ENCODE results near the gene MAS1L.

Gene MAS1L

GRCh38 chr6:29496961-29497360 is 9.2 kb upstream of the MAS1L start:
- Histone ChIP-seq H2BK15ac (ENCODE audit: low read depth, poor library complexity, severe bottlenecking) (no peak overlapping the region), H2AK5ac (ENCODE audit: low read length, severe bottlenecking) (no peak overlapping the region), H3K36me3 (ENCODE audit: control insufficient read depth in 1 of 2, insufficient read depth in 2 of 2, low read depth in 1 of 2, low read length in 2 of 2) (no peaks in the 10 kb centered on the region), H3K27me3 (ENCODE audit: control insufficient read depth in 1 of 2, insufficient read depth in 1 of 2, low read length in 2 of 2) (no peaks in the 10 kb centered on the region), H3K4me2 (ENCODE audit: low read length, poor library complexity, severe bottlenecking) (no peak overlapping the region), H3K4me3 (ENCODE audit: insufficient read depth in 1 of 2, low read depth in 1 of 2, low read length in 2 of 2) (no peak overlapping the region), H4K8ac (ENCODE audit: low read length) (no peak overlapping the region), H3K23ac (ENCODE audit: low read length in 2 of 2) (no peak overlapping the region), H3K4me1 (ENCODE audit: control insufficient read depth, insufficient read depth, low read depth, low read length) (no peaks in the 10 kb centered on the region), H3K18ac (ENCODE audit: low read depth in 1 of 2, low read length in 2 of 2) (no peak overlapping the region), H3K27ac (ENCODE audit: low read length, poor library complexity, severe bottlenecking) (no peak overlapping the region), H2BK120ac (ENCODE audit: low read depth, low read length) (no peak overlapping the region), H2BK12ac (ENCODE audit: low read length in 2 of 2) (no peak overlapping the region), H4K91ac (ENCODE audit: low read length) (no peak overlapping the region), H2AFZ (ENCODE audit: low read depth, low read length) (no peak overlapping the region), H3K79me1 (replicated peaks; ENCODE audit: low read length, poor library complexity, severe bottlenecking) (no peaks in the 10 kb centered on the region), H3K9me3 (ENCODE audit: control insufficient read depth, low read length) (no peaks in the 10 kb centered on the region), H3K9ac (ENCODE audit: low read length) (no peak overlapping the region), H3K14ac (ENCODE audit: low read length in 2 of 2) (no peak overlapping the region), H2BK5ac (ENCODE audit: low read depth, low read length, poor library complexity, severe bottlenecking) (no peak overlapping the region), H3K4ac (ENCODE audit: low read depth in 1 of 2, low read length in 2 of 2) (no peak overlapping the region)
- 74% methylated on average over 4 of the region's 4 CpGs for WGBS
- DNase-seq: no peak

- DNase-seq: no peak
- Histone ChIP-seq H2AK5ac (ENCODE audit: low read length, severe bottlenecking) (no peak overlapping the region), H2BK5ac (ENCODE audit: low read depth, low read length, poor library complexity, severe bottlenecking) (no peak overlapping the region), H4K91ac (ENCODE audit: low read length) (no peak overlapping the region), H3K27ac (ENCODE audit: low read length, poor library complexity, severe bottlenecking) (no peak overlapping the region), H2BK120ac (ENCODE audit: low read depth, low read length) (no peak overlapping the region), H2AFZ (ENCODE audit: low read depth, low read length) (no peak overlapping the region), H3K4me3 (ENCODE audit: insufficient read depth in 1 of 2, low read depth in 1 of 2, low read length in 2 of 2) (no peak overlapping the region), H3K27me3 (ENCODE audit: control insufficient read depth in 1 of 2, insufficient read depth in 1 of 2, low read length in 2 of 2) (no peaks in the 10 kb centered on the region), H3K9ac (ENCODE audit: low read length) (no peak overlapping the region), H3K4ac (ENCODE audit: low read depth in 1 of 2, low read length in 2 of 2) (no peak overlapping the region), H3K36me3 (ENCODE audit: control insufficient read depth in 1 of 2, insufficient read depth in 2 of 2, low read depth in 1 of 2, low read length in 2 of 2) (no peaks in the 10 kb centered on the region), H4K8ac (ENCODE audit: low read length) (no peak overlapping the region), H3K79me1 (replicated peaks; ENCODE audit: low read length, poor library complexity, severe bottlenecking) (no peaks in the 10 kb centered on the region), H3K18ac (ENCODE audit: low read depth in 1 of 2, low read length in 2 of 2) (no peak overlapping the region), H3K4me1 (ENCODE audit: control insufficient read depth, insufficient read depth, low read depth, low read length) (no peaks in the 10 kb centered on the region), H2BK12ac (ENCODE audit: low read length in 2 of 2) (no peak overlapping the region), H3K9me3 (ENCODE audit: control insufficient read depth, low read length) (no peaks in the 10 kb centered on the region), H3K4me2 (ENCODE audit: low read length, poor library complexity, severe bottlenecking) (no peak overlapping the region), H2BK15ac (ENCODE audit: low read depth, poor library complexity, severe bottlenecking) (no peak overlapping the region), H3K23ac (ENCODE audit: low read length in 2 of 2) (no peak overlapping the region), H3K14ac (ENCODE audit: low read length in 2 of 2) (no peak overlapping the region)
- WGBS: 82% methylated on average over 4 of the region's 4 CpGs
Observed at GRCh38 chr6:29495571-29495970, 7.8 kb upstream of the MAS1L start.

GRCh38 chr6:29494131-29494530 is 6.4 kb upstream of the MAS1L start:
- H2BK5ac ChIP-seq (ENCODE audit: low read depth, low read length, poor library complexity, severe bottlenecking): no peak overlapping the region
- H4K91ac ChIP-seq (ENCODE audit: low read length): no peak overlapping the region
- H3K4me2 ChIP-seq (ENCODE audit: low read length, poor library complexity, severe bottlenecking): no peak overlapping the region
- H2AK5ac ChIP-seq (ENCODE audit: low read length, severe bottlenecking): no peak overlapping the region
- no peak overlapping the region for H3K4ac ChIP-seq (ENCODE audit: low read depth in 1 of 2, low read length in 2 of 2)
- no peak overlapping the region for H2BK15ac ChIP-seq (ENCODE audit: low read depth, poor library complexity, severe bottlenecking)
- no peak overlapping the region for H3K23ac ChIP-seq (ENCODE audit: low read length in 2 of 2)
- H3K27me3 ChIP-seq (ENCODE audit: control insufficient read depth in 1 of 2, insufficient read depth in 1 of 2, low read length in 2 of 2): no peaks in the 10 kb centered on the region
- no peak overlapping the region for H3K18ac ChIP-seq (ENCODE audit: low read depth in 1 of 2, low read length in 2 of 2)
- no peak overlapping the region for H3K27ac ChIP-seq (ENCODE audit: low read length, poor library complexity, severe bottlenecking)
- H4K8ac ChIP-seq (ENCODE audit: low read length): no peak overlapping the region
- H2BK120ac ChIP-seq (ENCODE audit: low read depth, low read length): no peak overlapping the region
- 75% methylated on average over 2 of the region's 2 CpGs for WGBS
- H3K36me3 ChIP-seq (ENCODE audit: control insufficient read depth in 1 of 2, insufficient read depth in 2 of 2, low read depth in 1 of 2, low read length in 2 of 2): no peaks in the 10 kb centered on the region
- no peak overlapping the region for H3K4me3 ChIP-seq (ENCODE audit: insufficient read depth in 1 of 2, low read depth in 1 of 2, low read length in 2 of 2)
- no peak overlapping the region for H3K14ac ChIP-seq (ENCODE audit: low read length in 2 of 2)
- no peaks in the 10 kb centered on the region for H3K9me3 ChIP-seq (ENCODE audit: control insufficient read depth, low read length)
- H3K79me1 ChIP-seq (replicated peaks; ENCODE audit: low read length, poor library complexity, severe bottlenecking): no peaks in the 10 kb centered on the region
- DNase-seq: no peak
- H3K4me1 ChIP-seq (ENCODE audit: control insufficient read depth, insufficient read depth, low read depth, low read length): no peaks in the 10 kb centered on the region
- no peak overlapping the region for H2BK12ac ChIP-seq (ENCODE audit: low read length in 2 of 2)
- H3K9ac ChIP-seq (ENCODE audit: low read length): no peak overlapping the region
- H2AFZ ChIP-seq (ENCODE audit: low read depth, low read length): no peak overlapping the region

GRCh38 chr6:29493261-29493660 is 5.5 kb upstream of the MAS1L start:
- DNase-seq: no peak
- Histone ChIP-seq H3K27ac (ENCODE audit: low read length, poor library complexity, severe bottlenecking) (no peak overlapping the region), H2AFZ (ENCODE audit: low read depth, low read length) (no peak overlapping the region), H2BK15ac (ENCODE audit: low read depth, poor library complexity, severe bottlenecking) (no peak overlapping the region), H3K9ac (ENCODE audit: low read length) (no peak overlapping the region), H4K91ac (ENCODE audit: low read length) (no peak overlapping the region), H3K79me1 (replicated peaks; ENCODE audit: low read length, poor library complexity, severe bottlenecking) (no peaks in the 10 kb centered on the region), H2AK5ac (ENCODE audit: low read length, severe bottlenecking) (no peak overlapping the region), H3K27me3 (ENCODE audit: control insufficient read depth in 1 of 2, insufficient read depth in 1 of 2, low read length in 2 of 2) (no peaks in the 10 kb centered on the region), H2BK12ac (ENCODE audit: low read length in 2 of 2) (no peak overlapping the region), H2BK5ac (ENCODE audit: low read depth, low read length, poor library complexity, severe bottlenecking) (no peak overlapping the region), H4K8ac (ENCODE audit: low read length) (no peak overlapping the region), H3K4ac (ENCODE audit: low read depth in 1 of 2, low read length in 2 of 2) (no peak overlapping the region), H3K18ac (ENCODE audit: low read depth in 1 of 2, low read length in 2 of 2) (no peak overlapping the region), H3K4me3 (ENCODE audit: insufficient read depth in 1 of 2, low read depth in 1 of 2, low read length in 2 of 2) (no peak overlapping the region), H3K4me2 (ENCODE audit: low read length, poor library complexity, severe bottlenecking) (no peak overlapping the region), H3K23ac (ENCODE audit: low read length in 2 of 2) (no peak overlapping the region), H3K4me1 (ENCODE audit: control insufficient read depth, insufficient read depth, low read depth, low read length) (no peaks in the 10 kb centered on the region), H3K36me3 (ENCODE audit: control insufficient read depth in 1 of 2, insufficient read depth in 2 of 2, low read depth in 1 of 2, low read length in 2 of 2) (no peaks in the 10 kb centered on the region), H3K14ac (ENCODE audit: low read length in 2 of 2) (no peak overlapping the region), H2BK120ac (ENCODE audit: low read depth, low read length) (no peak overlapping the region), H3K9me3 (ENCODE audit: control insufficient read depth, low read length) (no peaks in the 10 kb centered on the region)
- 100% methylated on average over 1 of the region's 2 CpGs for WGBS

Data from mesenchymal stem cell (in vitro differentiated cells and primary cell).